Activated B cell treated with CpG ODN at 0.5 μM for 24 hours (primary cell): ENCODE data around the gene BABAM2. TPM values are rescaled to one million over a fixed set of nuclear protein-coding genes. Genes with fewer than 3 reads are reported as not detected.

Experiments
- ATAC-seq: fragments of 200-7000 bp; cut with Tn5 transposase; one replicate; pipeline ENCODE4 v1.10.0; 2021; ENCODE audit warnings: low read depth, mild to moderate bottlenecking, moderate library complexity
- CTCF ChIA-PET: fragments of 350-600 bp; sonication (Branson Sonifier 250); formaldehyde crosslinking; loops from one replicate; lab custom pipeline; 2021; ENCODE audit warnings: antibody characterized with exemption; lab: Charles Lee
- POLR2A ChIA-PET: fragments of 350-600 bp; sonication (Branson Sonifier 250); formaldehyde crosslinking; loops from one replicate; lab custom pipeline; 2021; ENCODE audit warnings: antibody characterized with exemption; lab: Charles Lee
- DNase-seq: peaks from one replicate; pipeline ENCODE4 v3.0.0; 2022
- H3K27ac Mint-ChIP-seq: one replicate; pipeline ENCODE4 v1.8.0; 2020; ENCODE audit warnings: mixed read lengths
- H3K27me3 Mint-ChIP-seq: one replicate; pipeline ENCODE4 v1.8.0; 2021; ENCODE audit warnings: mixed read lengths
- H3K36me3 Mint-ChIP-seq: one replicate; pipeline ENCODE4 v1.8.0; 2021; ENCODE audit warnings: low read depth, mixed read lengths
- H3K4me1 Mint-ChIP-seq: one replicate; pipeline ENCODE4 v1.8.0; 2021; ENCODE audit warnings: mixed read lengths
- H3K4me3 Mint-ChIP-seq: one replicate; pipeline ENCODE4 v1.8.0; 2020; ENCODE audit warnings: mild to moderate bottlenecking, mixed read lengths
- H3K9me3 Mint-ChIP-seq: one replicate; pipeline ENCODE4 v1.8.0; 2020; ENCODE audit warnings: mixed read lengths
- CTCF ChIP-seq: fragments of 200-600 bp; IDR thresholded peaks from one replicate; pipeline ENCODE4 v1.8.0; 2022; ENCODE audit warnings: antibody characterized with exemption, mild to moderate bottlenecking
- intact Hi-C: fragments of 100-400 bp; cut with micrococcal nuclease; formaldehyde crosslinking; loops from one replicate; pipeline ENCODE4 v1.15.1; 2024
- total RNA-seq: library from RNA; stranded (reverse); gene quantifications from 2 replicates; pipeline ENCODE4 v1.2.3, GENCODE V29; 2022

Gene BABAM2
- total RNA-seq, 1 donor from 2014 or later = 55.6 TPM

- intact Hi-C loops = no loop called here
- H3K9me3 Mint-ChIP-seq = no peaks in the 10 kb centered on the region
- ATAC-seq (no peak), DNase-seq (no peak)
- no peak overlapping the region for H3K27ac Mint-ChIP-seq
- H3K27me3 Mint-ChIP-seq = no peaks in the 10 kb centered on the region
- ChIA-PET CTCF (no interaction called here), POLR2A (no interaction called here)
- no peaks in the 10 kb centered on the region for H3K4me1 Mint-ChIP-seq
- no peak for TF ChIP-seq CTCF
- no peak overlapping the region for H3K4me3 Mint-ChIP-seq
- peaks cover 14% of the 10 kb centered on the region for H3K36me3 Mint-ChIP-seq
Measured at GRCh38 chr2:28340312-28341202, 450.0 kb downstream of the BABAM2 start.

- Mint-ChIP-seq H3K4me3 (no peak overlapping the region), H3K9me3 (no peaks in the 10 kb centered on the region), H3K36me3 (peaks cover 14% of the 10 kb centered on the region), H3K27me3 (no peaks in the 10 kb centered on the region), H3K27ac (no peak overlapping the region), H3K4me1 (no peaks in the 10 kb centered on the region)
- POLR2A ChIA-PET = no interaction called here
- no peak for TF ChIP-seq CTCF
- ATAC-seq = no peak
- intact Hi-C loops = no loop called here
- CTCF ChIA-PET = no interaction called here
- DNase-seq = no peak
Measured at GRCh38 chr2:28341208-28341891, 450.8 kb downstream of the BABAM2 start.

- ATAC-seq = no peak
- no peaks in the 10 kb centered on the region for H3K9me3 Mint-ChIP-seq
- ChIA-PET CTCF (no interaction called here), POLR2A (no interaction called here)
- no peak for TF ChIP-seq CTCF
- peaks cover 14% of the 10 kb centered on the region for H3K36me3 Mint-ChIP-seq
- no peak overlapping the region for H3K4me3 Mint-ChIP-seq
- intact Hi-C loops = no loop called here
- DNase-seq = no peak
- H3K27ac Mint-ChIP-seq = no peak overlapping the region
- H3K27me3 Mint-ChIP-seq = no peaks in the 10 kb centered on the region
- H3K4me1 Mint-ChIP-seq = no peaks in the 10 kb centered on the region
Measured at GRCh38 chr2:28342081-28342967, 451.8 kb downstream of the BABAM2 start.

- Mint-ChIP-seq H3K9me3 (no peaks in the 10 kb centered on the region), H3K4me3 (no peak overlapping the region), H3K27me3 (no peaks in the 10 kb centered on the region), H3K36me3 (peaks cover 11% of the 10 kb centered on the region), H3K27ac (no peak overlapping the region), H3K4me1 (no peaks in the 10 kb centered on the region)
- POLR2A ChIA-PET = no interaction called here
- CTCF ChIA-PET = no interaction called here
- no peak for TF ChIP-seq CTCF
- ATAC-seq = no peak
- no peak for DNase-seq
- intact Hi-C loops = no loop called here
Measured at GRCh38 chr2:28343184-28343942, 452.8 kb downstream of the BABAM2 start.
